Measurements from ENCODE around the gene SP140L.
"Not testable (repeated sequence)": the region's sequence is repeated elsewhere in the genome, so short reads cannot be mapped to it uniquely, and the experiment has no call there.

- not testable (repeated sequence) for TF ChIP-seq CTCF (IDR thresholded peaks at IDR 0.05; ENCODE audit: insufficient read depth, low read depth, low read length); EZH2 (IDR thresholded peaks at IDR 0.05; ENCODE audit: insufficient read depth, low read length)
Measured at GRCh38 chr2:230311634-230312033, 15.4 kb upstream of the SP140L start.
